ENCODE measurements around the gene F2RL2.

The F2RL2 gene

DNA sequence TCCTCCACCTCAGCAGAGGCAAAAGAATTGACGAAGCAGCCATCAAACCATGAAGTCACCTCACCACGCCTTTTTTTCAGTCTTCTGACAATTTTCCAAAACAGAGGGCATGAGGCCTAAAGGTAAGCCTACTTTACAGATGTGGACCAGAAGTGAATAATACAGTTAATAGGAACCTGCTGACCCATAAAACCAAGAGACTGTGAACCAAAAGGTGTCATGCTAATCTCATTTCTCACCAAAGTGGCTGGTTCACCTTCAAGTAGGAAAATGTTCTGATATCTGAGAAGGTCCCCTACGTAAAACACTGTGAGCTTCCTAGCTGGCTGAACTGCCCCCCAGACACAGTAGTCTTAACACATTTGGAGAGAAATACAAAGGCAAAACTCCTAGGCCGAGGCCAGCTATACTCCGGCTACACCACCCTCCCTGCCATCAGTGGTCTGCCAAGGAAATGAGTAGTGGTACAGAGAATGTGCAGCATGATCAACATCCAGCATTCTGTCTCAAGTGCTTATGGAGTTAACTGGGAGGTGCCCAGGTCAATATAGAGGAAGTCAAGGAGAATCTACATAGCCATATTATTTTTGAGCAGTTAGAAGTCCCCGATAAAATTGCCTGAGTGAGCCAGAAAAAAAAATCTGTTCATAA, 19.3 kb upstream of the F2RL2 start:
- TF ChIP-seq SIN3A (IDR thresholded peaks at IDR 0.05; ENCODE audit: borderline replicate concordance, insufficient read depth, low read length), result no peak
- TF ChIP-seq, protein P1, sequence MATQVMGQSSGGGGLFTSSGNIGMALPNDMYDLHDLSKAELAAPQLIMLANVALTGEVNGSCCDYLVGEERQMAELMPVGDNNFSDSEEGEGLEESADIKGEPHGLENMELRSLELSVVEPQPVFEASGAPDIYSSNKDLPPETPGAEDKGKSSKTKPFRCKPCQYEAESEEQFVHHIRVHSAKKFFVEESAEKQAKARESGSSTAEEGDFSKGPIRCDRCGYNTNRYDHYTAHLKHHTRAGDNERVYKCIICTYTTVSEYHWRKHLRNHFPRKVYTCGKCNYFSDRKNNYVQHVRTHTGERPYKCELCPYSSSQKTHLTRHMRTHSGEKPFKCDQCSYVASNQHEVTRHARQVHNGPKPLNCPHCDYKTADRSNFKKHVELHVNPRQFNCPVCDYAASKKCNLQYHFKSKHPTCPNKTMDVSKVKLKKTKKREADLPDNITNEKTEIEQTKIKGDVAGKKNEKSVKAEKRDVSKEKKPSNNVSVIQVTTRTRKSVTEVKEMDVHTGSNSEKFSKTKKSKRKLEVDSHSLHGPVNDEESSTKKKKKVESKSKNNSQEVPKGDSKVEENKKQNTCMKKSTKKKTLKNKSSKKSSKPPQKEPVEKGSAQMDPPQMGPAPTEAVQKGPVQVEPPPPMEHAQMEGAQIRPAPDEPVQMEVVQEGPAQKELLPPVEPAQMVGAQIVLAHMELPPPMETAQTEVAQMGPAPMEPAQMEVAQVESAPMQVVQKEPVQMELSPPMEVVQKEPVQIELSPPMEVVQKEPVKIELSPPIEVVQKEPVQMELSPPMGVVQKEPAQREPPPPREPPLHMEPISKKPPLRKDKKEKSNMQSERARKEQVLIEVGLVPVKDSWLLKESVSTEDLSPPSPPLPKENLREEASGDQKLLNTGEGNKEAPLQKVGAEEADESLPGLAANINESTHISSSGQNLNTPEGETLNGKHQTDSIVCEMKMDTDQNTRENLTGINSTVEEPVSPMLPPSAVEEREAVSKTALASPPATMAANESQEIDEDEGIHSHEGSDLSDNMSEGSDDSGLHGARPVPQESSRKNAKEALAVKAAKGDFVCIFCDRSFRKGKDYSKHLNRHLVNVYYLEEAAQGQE (IDR thresholded peaks at IDR 0.05; ENCODE audit: insufficient read depth in 1 of 2, low read depth in 2 of 2, low read length in 2 of 2), result no peak
- TF ChIP-seq TAF1 (IDR thresholded peaks at IDR 0.05; ENCODE audit: borderline replicate concordance, insufficient read depth, low read length), result no peak
- no peak for TF ChIP-seq FOXP2 (optimal IDR thresholded peaks at IDR 0.05; ENCODE audit: borderline replicate concordance, extremely low read depth, extremely low read length, insufficient read depth)
- no peak for TF ChIP-seq POLR2AphosphoS5 (IDR thresholded peaks at IDR 0.05; ENCODE audit: low read depth, low read length)

DNA sequence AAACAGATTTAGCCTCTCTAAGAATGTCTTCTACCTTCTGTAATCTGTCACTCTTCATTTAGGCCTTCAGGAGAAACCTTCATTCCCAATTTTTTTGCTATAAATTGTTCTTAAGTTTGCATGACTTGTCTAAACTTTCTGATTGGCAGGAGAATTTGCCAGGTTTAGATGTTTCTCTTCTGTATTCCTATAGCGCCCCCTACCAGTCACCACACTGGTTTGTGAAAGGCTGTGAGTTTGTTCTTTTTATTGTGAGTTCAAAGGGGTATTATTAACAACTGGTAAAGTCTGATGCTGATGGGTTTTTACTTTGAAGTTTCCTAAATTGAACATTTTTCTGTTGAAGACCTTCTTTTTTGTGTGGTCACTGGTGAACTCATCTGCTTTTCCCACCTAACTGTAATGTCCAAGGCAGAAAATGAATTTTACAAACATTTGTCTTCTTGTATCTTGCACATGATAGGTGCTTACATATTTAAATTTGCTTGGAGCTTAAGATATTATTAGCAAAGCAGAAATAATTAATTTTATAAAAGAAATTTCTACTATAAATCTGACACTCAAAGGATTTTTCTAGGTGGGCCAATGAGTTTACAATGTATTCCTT, 18.4 kb upstream of the F2RL2 start:
- TF ChIP-seq SIN3A (IDR thresholded peaks at IDR 0.05; ENCODE audit: borderline replicate concordance, insufficient read depth, low read length), result no peak
- TF ChIP-seq FOXP2 (optimal IDR thresholded peaks at IDR 0.05; ENCODE audit: borderline replicate concordance, extremely low read depth, extremely low read length, insufficient read depth), result no peak
- TF ChIP-seq, protein P1 (IDR thresholded peaks at IDR 0.05; ENCODE audit: insufficient read depth in 1 of 2, low read depth in 2 of 2, low read length in 2 of 2), result no peak
- no peak for TF ChIP-seq TAF1 (IDR thresholded peaks at IDR 0.05; ENCODE audit: borderline replicate concordance, insufficient read depth, low read length)
- TF ChIP-seq POLR2AphosphoS5 (IDR thresholded peaks at IDR 0.05; ENCODE audit: low read depth, low read length), result no peak

DNA sequence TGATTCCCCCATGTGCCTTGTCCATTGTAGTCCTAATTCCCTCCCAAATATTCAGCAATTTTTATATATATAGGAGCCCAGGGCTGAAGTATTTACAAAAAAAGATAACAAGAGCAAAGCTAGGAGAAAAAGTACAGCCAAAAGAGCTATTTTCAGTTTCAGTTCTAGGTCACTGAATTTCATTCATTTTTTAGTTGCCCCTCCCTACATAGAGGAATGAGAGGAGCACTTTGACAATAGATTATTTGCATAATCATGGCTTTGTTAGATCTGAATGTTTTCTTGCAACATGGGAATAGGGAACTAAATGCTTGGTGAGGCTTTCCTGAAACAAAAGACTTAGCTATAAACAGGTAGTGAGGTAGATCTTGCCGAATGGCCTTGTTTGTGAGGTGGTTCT, 15.3 kb upstream of the F2RL2 start:
- no peak for TF ChIP-seq FOXP2 (optimal IDR thresholded peaks at IDR 0.05; ENCODE audit: borderline replicate concordance, extremely low read depth, extremely low read length, insufficient read depth)
- no peak for TF ChIP-seq TAF1 (IDR thresholded peaks at IDR 0.05; ENCODE audit: borderline replicate concordance, insufficient read depth, low read length)
- TF ChIP-seq POLR2AphosphoS5 (IDR thresholded peaks at IDR 0.05; ENCODE audit: low read depth, low read length), result no peak
- TF ChIP-seq SIN3A (IDR thresholded peaks at IDR 0.05; ENCODE audit: borderline replicate concordance, insufficient read depth, low read length), result no peak
- TF ChIP-seq, protein P1 (IDR thresholded peaks at IDR 0.05; ENCODE audit: insufficient read depth in 1 of 2, low read depth in 2 of 2, low read length in 2 of 2), result no peak

DNA sequence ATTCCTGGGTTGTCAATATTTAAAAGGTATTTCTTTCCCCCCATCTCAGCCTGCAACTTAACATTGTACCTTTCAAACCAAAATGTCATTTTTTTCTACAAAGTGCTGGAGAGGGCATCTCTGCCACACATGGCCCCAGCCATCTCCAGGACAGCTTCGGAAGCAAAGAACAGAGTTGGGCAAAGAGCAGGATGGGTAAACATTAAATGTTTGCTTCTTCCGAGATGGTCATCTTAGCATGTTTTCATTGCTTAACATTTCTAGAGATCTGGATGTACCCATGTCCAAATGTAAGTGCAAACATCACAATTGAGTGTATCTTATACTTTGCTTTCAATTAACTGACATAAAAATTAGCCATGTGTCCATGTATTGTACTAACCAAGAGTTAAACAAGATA, 14.3 kb upstream of the F2RL2 start:
- TF ChIP-seq POLR2AphosphoS5 (IDR thresholded peaks at IDR 0.05; ENCODE audit: low read depth, low read length) (no peak), TAF1 (IDR thresholded peaks at IDR 0.05; ENCODE audit: borderline replicate concordance, insufficient read depth, low read length) (no peak), FOXP2 (optimal IDR thresholded peaks at IDR 0.05; ENCODE audit: borderline replicate concordance, extremely low read depth, extremely low read length, insufficient read depth) (no peak), SIN3A (IDR thresholded peaks at IDR 0.05; ENCODE audit: borderline replicate concordance, insufficient read depth, low read length) (no peak)
- TF ChIP-seq, protein P1 (IDR thresholded peaks at IDR 0.05; ENCODE audit: insufficient read depth in 1 of 2, low read depth in 2 of 2, low read length in 2 of 2), result no peak

Data from PFSK-1 (cell line).